Measurements from ENCODE around the gene SUGCT.
"Not testable (repeated sequence)": the region's sequence is repeated elsewhere in the genome, so short reads cannot be mapped to it uniquely, and the experiment has no call there.

SUGCT gene

DNA sequence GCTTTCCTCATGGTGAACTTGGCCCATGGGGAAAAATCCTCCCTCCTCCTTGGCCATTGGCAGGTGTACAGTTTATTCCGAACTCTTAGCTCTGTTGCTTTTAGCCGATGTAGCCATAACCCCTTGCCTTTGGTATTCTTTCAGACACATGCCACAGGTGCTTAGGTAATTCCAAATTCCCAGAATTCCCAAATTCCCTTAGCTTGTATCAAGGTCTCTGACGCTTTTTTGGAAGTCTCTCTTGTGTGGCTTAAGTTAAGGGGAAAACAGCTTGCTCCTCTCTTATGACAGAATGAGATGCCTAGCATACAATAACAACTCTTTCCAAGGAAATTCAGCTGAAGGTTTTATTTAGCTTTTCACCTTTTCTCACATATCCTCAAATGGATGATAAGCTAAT is 68.0 kb downstream of the SUGCT start:
- DNase-seq (ENCODE audit: low read depth): no peak

DNA sequence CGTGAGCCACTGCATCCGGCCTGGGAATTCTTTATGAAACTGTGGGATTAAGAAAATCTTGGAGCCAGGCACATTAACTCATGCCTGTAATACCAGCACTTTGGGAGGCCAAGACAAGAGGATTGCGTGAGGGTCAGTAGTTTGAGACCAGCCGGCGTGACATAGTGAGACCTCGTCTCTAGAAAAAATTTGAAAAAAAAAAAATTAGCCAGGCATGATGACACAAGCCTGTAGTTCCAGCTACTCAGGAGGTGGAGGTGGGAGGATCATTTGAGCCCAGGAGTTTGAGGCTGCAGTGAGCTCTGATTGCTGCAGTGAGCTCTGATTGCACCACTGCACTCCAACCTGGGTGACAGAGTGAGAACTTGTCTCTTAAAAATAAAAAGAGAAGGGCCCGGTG is 69.8 kb downstream of the SUGCT start:
- DNase-seq (ENCODE audit: low read depth): no peak

DNA sequence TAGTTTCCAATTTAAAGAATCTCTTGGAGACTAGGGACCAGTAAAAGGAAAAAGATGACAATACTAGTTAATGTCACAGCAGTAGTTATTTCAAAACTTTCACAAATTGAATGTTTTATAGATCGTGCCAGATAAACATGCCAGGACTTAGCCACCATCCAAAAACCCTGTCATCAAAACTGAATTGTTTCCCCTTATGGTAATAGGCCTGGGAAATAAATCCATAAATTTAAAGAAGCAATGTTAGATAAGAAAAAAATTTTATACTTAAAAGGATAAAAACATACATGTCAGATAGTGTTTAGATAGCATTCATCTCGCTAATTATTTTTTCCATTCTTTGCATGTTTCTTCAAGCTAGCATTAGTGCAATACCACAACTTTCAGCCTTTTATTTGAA is 71.2 kb downstream of the SUGCT start:
- no peak for DNase-seq (ENCODE audit: low read depth)

DNA sequence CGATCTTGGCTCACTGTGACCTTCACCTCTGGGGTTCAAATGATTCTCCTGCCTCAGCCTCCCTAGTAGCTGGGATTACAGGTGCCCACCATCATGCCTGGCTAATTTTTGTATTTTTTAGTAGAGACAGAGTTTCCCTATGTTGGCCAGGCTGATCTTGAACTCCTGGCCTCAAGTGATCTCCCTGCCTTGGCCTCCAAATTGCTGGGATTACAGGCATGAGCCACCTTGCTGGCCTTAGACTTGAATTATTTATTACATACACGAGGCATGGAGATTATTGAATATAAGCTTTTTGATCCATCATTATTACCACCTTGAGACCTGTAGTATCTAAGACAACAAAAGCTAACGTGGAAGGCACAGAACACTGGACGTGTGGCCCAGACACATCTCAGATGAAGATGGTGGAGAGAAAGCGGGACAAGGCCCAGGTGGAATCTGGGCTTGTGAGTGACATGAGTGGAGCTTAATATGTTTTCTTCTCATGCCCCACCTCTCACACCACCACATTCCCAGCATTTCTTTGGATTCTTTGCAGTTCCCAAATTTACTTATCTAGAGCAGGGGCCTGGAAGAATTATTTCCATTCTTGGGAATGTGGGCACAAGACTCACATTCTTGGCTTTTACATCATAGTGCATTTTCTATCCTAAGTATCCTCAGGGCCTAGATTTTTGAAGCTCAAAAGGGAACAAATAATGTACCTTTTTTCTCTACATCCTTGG is 76.6 kb downstream of the SUGCT start:
- peak; percentile 24 for DNase-seq (ENCODE audit: low read depth)

DNA sequence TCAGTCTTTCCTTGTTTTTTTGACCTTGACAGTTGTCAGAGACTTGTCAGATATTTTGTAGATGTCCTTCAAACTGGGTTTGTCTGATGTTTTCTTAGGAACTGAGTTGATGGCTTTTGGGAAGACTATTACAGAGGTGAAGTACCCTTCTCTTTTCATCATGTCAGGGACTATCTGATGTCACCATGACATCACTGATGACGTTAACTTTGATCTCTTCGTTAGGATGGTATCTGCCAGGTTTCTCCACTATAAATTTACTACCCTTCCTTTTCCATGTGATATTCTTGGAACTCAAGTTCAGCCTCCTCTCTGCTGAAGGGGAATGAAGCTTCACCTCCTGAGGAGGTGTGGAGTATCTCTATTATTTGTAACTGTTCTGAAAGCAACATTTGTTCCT is 78.5 kb downstream of the SUGCT start:
- DNase-seq (ENCODE audit: low read depth): no peak

DNA sequence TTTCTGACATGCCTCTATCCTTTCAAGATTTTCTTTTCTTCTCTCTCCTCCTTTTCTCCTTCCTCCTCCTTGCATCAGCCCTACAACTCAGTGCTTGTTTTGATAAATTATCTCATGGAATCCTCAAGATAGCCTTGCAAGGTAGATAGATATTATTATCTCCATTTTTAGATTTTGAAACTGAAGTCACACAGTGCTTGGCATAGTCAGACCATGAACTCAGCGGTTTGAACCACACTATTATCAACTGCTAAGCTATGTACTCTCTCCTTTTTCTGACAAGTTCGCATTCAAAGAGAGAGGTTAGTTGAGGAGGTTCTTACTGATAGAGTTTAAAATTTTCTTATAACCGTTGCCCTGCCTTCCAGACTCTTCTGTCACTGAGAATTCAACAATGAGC is 79.1 kb downstream of the SUGCT start:
- DNase-seq (ENCODE audit: low read depth): peak; percentile 66

DNA sequence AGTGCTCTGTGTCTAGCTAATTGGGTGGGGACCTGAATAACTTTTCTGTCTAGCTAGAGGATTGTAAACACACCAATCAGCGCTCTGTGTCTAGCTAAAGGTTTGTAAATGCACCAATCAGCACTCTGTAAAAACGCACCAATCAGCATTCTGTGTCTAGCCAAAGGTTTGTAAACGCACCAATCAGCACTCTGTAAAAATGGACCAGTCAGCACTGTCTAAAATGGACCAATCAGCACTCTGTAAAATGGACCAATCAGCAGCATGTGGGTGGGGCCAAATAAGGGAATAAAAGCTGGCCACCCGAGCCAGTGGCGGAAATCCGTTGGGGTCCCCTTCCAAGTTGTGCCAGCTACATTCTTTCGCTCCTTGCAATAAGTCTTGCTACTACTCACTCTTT is 83.8 kb downstream of the SUGCT start:
- DNase-seq (ENCODE audit: low read depth): not testable (repeated sequence)

DNA sequence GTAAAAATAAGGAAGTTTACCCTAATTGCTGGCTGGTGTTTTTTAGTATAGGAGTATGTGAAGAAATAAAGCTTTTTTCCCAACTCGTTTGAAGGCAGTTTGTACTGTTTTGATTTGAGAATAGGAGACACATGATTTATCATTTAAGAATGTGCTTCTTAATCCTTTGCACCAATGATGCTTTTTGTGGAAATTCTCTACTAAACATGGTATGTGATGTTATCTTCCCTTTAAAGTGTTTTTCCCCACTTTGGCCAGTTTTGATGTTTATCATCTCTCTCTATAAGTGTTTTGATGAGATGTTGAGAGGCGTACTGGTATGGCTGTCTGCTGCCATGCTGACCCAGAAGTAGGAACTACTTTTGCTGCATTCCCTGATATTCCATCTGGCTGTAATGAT is 85.1 kb downstream of the SUGCT start:
- peak; percentile 93 for DNase-seq (ENCODE audit: low read depth)

DNA sequence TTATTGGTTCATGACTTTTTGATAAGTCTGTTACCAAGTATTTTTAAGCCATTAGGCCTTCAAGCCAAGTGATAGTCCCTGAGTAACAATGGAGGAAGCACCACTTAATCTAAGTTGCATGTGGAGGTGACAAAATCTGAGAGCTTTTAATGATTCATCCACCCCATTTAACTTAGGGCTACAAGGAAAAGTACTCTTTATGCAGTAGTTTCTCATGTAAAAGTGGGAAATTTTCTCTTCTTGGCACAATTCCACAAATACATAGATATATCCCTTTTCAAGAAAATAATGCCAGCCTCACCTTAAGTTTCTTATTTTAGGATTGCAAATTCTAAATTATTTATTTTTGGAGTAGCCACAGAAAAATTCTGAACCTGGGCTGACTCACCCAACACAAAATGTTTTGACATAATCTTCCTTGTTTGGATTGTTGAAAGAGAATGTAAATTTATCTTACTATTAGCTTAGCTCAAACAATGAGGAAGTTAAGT is 85.7 kb downstream of the SUGCT start:
- DNase-seq (ENCODE audit: low read depth): peak; percentile 67

DNA sequence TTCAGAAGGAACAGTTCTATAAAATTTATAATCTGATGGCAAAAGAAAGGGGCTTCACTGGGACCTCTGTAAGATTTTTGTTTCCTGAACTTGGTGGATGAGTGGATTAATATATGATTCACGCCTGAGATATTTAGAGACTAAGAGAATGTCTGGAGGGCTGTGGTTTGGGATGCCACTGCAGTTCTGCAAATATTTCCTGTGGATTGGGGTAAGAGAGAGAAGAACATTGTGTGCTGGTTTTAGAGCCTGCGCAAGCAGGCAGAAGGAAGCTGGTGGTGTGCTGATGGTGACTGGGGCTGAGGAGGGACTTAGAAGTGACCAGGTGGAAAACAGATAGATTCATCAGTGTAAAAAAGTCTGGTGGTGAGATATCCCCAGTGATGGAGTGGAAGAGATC is 87.0 kb downstream of the SUGCT start:
- peak; percentile 99 for DNase-seq (ENCODE audit: low read depth)

DNA sequence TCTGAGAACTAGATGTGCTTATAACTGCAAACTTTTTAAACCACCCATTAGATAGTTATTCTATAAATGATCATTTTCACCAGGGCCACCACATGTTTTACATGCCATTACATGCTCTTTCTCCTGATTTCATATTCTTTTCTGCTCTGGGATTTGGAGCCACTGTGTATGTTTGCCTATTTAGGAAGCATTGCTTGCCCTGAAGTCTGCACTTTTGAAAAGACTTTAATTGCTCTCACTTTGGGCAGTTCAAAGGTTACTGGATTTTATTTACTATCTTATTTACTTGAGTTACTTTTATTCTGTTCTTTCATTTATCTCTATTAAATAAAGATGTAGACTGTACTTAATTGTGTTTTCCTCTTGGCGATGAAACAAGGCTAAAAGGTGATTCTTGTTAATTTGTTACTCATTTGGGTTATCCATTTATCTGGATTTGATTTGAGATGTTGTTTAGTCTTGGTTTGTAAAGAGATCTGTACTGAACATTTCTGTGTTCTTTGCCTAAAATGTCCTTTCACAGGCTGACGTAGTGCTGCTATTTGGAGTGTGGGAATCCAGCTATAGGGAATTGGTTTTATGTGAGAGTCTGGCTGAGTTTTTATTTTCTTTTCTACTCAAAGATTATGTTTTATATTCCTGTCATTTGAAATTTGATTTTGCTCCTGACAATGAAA is 88.8 kb downstream of the SUGCT start:
- DNase-seq (ENCODE audit: low read depth): peak; percentile 45

DNA sequence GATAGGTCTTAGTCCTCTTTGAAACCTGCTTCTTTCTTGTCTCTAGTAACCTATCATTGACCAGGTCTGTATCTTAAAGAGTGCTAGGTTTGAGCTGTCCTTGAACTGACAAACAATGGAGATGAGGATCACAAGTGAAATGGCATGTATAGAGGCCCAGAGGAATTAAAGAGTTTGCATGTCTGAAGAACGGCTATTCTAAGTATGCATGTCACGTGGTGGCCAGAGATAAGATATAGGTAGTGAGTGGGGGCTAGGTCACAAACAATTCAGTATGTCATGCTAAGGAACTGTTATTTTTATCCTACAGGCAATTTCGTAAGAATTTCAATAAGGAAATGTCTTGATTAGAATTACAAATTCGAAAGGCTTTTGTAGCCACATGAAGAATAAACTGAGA is 95.3 kb downstream of the SUGCT start:
- peak; percentile 61 for DNase-seq (ENCODE audit: low read depth)

DNA sequence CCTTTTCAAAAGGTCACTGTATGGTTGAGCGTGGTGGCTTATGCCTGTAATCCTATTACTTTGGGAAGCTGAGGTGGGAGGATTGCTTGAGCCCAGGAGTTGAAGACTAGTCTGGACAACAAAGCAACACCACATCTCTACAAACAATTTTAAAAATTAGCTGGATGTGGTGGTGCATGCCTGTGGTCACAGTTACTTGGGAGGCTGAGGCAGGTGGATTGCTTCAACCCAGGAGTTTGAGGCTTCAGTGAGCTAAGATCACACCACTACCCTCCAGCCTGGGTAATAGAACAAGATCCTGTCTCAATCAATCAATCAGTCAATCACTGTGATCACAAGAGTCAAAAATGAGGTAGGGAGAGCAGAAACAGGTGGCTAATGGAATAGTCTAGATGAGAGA is 97.0 kb downstream of the SUGCT start:
- peak; percentile 40 for DNase-seq (ENCODE audit: low read depth)

DNA sequence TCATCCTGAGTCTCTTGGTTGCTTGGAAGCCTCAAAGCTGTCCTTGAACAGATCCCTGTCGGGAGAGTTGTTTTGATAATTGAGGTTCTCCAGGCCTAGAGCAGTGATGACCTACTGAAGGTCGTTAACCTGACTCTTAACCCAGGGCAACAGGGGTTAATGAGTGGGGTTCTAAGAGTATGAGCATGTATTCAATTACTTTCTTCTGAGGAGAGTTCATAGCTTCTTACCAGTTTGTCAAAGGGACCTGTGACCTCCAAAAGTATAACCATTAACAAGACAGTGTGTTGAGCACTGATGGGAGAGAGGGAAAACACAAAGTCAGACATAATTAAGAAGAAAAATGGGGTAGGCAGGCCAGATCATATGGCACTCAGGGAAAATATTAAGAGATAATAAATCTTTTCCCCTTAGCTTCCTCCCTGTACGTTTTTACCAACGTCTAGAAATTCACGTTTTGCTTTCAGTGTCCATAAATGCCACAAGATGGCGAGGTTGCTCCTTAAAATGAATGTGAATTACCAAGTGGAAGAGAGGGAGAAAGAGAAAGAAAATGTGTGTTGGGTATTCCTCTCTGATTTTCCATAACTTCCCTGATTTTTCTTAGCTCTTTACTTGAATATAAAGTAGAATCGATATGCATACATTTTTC is 97.6 kb downstream of the SUGCT start:
- DNase-seq (ENCODE audit: low read depth): peak; percentile 82

DNA sequence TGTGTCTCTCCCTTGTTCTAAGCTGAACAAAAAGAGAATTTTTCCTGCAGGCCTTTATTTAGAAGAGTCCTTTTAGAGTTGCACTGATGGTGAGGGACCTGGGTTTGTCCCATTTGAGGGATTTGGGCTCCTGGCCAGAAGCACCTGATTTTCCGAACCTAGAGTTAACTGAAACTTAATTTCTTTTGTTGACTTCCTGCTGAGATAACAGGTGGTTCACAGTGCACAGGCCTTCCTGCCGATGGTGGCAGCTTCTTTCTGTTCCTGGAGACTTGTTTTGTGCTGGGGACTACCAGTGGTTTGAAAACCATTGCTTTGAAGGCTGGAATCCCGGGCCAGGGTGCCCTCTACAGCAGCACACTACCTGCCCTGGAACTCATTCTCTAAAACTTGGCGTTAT is 99.2 kb downstream of the SUGCT start:
- no peak for DNase-seq (ENCODE audit: low read depth)

DNA sequence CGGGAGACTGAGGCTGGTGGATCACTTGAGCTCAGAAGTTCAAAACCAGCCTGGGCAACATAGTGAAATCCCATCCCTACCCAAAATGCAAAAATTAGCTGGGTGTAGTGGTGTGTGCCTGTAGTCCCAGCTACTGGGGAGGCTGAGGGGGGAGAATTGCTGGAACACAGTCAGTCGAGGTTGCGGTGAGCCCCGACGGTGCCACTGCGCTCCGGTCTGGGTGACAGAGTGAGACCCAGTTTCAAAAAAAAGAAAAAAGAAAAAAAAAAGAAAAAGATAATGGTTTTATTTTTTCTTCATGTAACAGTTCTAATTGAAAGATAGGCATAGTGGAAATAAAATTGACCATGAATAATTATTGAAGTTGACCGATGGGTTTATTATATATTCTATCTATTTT is 99.9 kb downstream of the SUGCT start:
- no peak for DNase-seq (ENCODE audit: low read depth)

DNA sequence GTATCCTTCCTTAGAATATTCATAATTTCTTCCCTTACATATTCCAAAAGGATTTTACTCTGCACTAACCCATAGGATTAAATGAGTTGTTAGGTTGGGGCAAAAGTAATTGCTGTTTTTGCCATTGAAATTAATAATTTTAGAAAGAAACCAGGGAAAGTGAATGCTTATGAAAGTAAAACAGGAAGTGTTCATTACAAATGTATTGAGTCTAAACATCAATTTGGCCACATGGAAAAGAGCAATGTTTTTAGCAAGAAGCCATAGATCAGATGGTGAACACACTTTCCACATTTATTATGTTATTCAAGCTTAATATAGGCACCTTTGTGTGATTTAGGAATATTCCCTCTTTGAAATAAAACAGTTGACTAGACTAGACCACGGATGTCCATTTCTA is 102.9 kb downstream of the SUGCT start:
- DNase-seq (ENCODE audit: low read depth): no peak

DNA sequence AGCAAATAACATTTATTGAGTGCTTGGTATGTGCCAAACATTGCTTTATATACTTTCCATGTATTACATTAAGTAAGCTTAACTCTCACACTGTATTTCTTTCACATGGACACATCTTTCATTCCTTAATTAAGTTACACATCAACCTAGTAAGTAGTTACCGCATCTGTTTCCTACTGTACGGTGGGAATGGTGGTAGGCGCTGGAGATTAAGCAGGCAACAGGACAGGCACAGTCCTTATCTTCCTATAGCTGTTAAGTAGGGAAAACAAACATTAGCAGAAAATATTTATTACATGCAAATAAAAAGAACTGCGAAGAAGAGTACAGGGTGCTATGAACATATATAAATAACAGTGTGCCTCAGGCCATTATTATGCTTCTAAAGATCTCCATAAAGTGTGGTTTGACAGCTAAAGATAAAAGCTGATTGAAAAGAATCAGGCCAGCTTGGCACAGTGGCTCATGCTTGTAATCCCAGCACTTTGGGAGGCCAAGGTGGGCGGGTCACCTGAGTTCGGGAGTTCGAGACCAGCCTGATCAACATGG is 105.0 kb downstream of the SUGCT start:
- no peak for DNase-seq (ENCODE audit: low read depth)

DNA sequence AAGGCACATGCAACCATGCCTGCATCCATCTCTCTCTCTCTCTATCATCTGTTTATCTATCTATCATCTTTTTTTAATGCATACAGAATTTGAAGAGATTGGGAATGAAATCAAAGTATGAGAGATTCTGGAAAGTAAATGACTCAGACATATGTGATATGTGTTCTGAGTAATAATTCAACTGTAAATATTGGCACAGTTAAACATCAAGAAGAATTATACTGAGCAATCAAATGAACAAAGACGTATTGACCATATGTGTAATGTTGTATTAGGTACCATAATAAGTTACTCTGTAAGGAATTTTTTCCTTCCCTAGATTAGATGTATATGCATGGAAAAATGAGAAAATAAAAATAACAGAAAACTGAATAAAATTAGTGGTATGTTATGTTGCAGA is 108.3 kb downstream of the SUGCT start:
- no peak for DNase-seq (ENCODE audit: low read depth)

DNA sequence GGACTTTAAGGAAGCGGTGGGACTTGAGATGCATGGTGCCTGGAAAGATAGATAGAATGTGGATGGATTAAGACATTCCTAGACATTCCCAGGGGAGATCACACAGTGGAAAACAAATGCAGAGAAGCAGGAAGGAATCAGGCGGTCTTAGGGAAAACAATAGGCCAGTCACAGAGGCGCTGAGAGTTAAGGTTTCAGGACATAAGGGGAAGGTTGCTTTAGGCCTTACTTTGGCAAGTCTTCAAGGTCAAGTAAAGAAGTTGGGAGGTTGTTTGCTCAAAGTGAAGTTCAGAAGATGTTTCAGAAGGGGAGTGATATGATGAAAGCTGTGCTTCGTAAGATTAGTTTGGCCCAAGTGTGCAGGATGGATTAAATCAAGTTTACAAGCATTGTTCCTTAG is 109.4 kb downstream of the SUGCT start:
- DNase-seq (ENCODE audit: low read depth): no peak

DNA sequence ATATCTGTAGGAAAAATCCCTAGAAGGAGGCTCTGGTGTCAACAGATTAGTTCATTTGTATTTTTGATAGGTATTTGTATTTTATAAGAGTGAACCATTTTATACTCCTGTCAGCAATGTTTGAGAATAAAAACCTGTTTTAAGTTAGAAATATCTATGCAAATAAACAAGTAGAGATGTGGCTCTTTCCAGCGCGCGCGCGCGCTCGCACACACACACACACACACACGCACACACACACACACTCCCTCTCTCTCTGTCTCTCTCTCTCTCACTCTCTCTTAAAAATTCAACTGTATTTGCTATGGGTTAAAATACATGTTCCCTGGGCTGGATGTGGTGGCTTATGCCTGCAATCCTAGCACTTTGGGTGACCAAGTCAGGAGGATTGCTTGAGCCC is 113.9 kb downstream of the SUGCT start:
- DNase-seq (ENCODE audit: low read depth): no peak

DNA sequence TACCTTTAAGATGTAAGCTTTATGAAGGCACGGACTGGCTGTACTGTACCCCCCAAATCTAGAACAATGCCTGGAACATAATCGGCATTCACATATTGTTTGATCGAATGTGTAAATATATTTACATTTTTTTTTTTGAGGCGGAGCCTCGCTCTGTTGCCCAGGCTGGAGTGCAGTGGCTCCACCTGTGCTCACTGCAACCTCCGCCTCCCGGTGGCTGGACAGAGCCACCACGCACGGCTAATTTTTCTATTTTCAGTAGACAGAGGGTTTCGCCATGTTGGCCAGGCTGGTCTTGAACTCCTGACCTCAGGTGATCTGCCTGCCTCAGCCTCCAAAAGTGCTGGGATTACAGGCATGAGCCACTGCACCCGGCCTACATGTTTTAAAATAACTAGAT is 118.6 kb downstream of the SUGCT start:
- not testable (repeated sequence) for DNase-seq (ENCODE audit: low read depth)

Data from iris pigment epithelial cell (primary cell).